Upper lobe of left lung (tissue), 4 donors: ENCODE results near the gene ASH1L.
"Not testable (repeated sequence)": the region's sequence is repeated elsewhere in the genome, so short reads cannot be mapped to it uniquely, and the experiment has no call there.

Source experiments
- POLR2A ChIP-seq, 4 donors: fragments of 450-650 bp; IDR thresholded peaks; one replicate each; pipeline ENCODE4 v1.5.1; 2016 to 2017; ENCODE audit warnings: antibody characterized with exemption in 4 of 4, mild to moderate bottlenecking in 2 of 4
- TF ChIP-seq, protein P1 (sequence below), 6 experiments: fragments of 450-650 bp in 4 of 6; fragments of 200-600 bp in 2 of 6; sonication (generic) in 2 of 6; IDR thresholded peaks; one replicate each; pipeline ENCODE4 v1.5.1; 2016 to 2019; ENCODE audit warnings: antibody characterized with exemption in 6 of 6

DNA sequence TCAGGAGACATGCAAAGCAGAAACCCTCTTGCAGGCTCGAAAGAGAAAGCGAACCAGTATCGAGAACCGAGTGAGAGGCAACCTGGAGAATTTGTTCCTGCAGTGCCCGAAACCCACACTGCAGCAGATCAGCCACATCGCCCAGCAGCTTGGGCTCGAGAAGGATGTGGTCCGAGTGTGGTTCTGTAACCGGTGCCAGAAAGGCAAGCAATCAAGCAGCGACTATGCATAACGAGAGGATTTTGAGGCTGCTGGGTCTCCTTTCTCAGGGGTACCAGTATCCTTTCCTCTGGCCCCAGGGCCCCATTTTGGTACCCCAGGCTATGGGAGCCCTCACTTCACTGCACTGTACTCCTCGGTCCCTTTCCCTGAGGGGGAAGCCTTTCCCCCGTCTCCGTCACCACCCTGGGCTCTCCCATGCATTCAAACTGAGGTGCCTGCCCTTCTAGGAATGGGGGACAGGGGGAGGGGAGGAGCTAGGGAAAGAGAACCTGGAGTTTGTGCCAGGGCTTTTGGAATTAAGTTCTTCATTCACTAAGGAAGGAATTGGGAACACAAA, 128.7 kb downstream of the ASH1L start:
- TF ChIP-seq, protein P1, sequence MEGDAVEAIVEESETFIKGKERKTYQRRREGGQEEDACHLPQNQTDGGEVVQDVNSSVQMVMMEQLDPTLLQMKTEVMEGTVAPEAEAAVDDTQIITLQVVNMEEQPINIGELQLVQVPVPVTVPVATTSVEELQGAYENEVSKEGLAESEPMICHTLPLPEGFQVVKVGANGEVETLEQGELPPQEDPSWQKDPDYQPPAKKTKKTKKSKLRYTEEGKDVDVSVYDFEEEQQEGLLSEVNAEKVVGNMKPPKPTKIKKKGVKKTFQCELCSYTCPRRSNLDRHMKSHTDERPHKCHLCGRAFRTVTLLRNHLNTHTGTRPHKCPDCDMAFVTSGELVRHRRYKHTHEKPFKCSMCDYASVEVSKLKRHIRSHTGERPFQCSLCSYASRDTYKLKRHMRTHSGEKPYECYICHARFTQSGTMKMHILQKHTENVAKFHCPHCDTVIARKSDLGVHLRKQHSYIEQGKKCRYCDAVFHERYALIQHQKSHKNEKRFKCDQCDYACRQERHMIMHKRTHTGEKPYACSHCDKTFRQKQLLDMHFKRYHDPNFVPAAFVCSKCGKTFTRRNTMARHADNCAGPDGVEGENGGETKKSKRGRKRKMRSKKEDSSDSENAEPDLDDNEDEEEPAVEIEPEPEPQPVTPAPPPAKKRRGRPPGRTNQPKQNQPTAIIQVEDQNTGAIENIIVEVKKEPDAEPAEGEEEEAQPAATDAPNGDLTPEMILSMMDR (IDR thresholded peaks at IDR 0.05), result not testable (repeated sequence)
- not testable (repeated sequence) for TF ChIP-seq POLR2A (IDR thresholded peaks at IDR 0.05)
